H1 (cell line): Measurements from ENCODE around the gene RARB. TPM values are rescaled to one million over a fixed set of nuclear protein-coding genes. Genes with fewer than 3 reads are reported as not detected.

Experiments
- BACH1 ChIP-seq: IDR thresholded peaks from 2 replicates; pipeline ENCODE4 v1.6.1; 2012; ENCODE audit warnings: low read length, improper control_type of control experiment
- BCL11A ChIP-seq, 2 experiments: IDR thresholded peaks; one replicate each; pipeline ENCODE4 v1.6.1; 2011; ENCODE audit warnings: low read depth in 2 of 2, low read length in 2 of 2, mild to moderate bottlenecking in 2 of 2
- CBX8 ChIP-seq: fragments of 300-800, 300-1000 bp; sonication (generic); IDR thresholded peaks from 2 replicates; pipeline ENCODE4 v1.7.1; 2016; ENCODE audit warnings: low read depth, low read length, borderline replicate concordance
- CHD1 ChIP-seq: IDR thresholded peaks from 2 replicates; pipeline ENCODE4 v1.6.1; 2012; ENCODE audit warnings: low read depth, low read length, improper control_type of control experiment
- CHD2 ChIP-seq: IDR thresholded peaks from 2 replicates; pipeline ENCODE4 v1.6.1; 2012; ENCODE audit warnings: low read length, improper control_type of control experiment
- CTBP2 ChIP-seq: IDR thresholded peaks from 2 replicates; pipeline ENCODE4 v1.7.0; 2011; ENCODE audit warnings: borderline replicate concordance, mild to moderate bottlenecking, moderate library complexity, mixed read lengths, low read length; ENCODE audit not compliant: insufficient read depth, insufficient read length
- HDAC6 ChIP-seq: IDR thresholded peaks from one replicate; pipeline ENCODE4 v1.7.1; 2012; ENCODE audit warnings: low read depth, mild to moderate bottlenecking, inconsistent platforms, low read length, moderate library complexity
- KDM5A ChIP-seq: fragments of 200-600 bp; IDR thresholded peaks from 2 replicates; pipeline ENCODE4 v1.7.1; 2012; ENCODE audit warnings: mild to moderate bottlenecking, low read length, inconsistent platforms, mixed read lengths
- POU5F1 ChIP-seq: IDR thresholded peaks from 2 replicates; pipeline ENCODE4 v1.6.1; 2011; ENCODE audit warnings: low read depth, mild to moderate bottlenecking, low read length, moderate library complexity
- SIN3A ChIP-seq, 2 experiments: IDR thresholded peaks in 1 of 2; conservative IDR thresholded peaks in 1 of 2; 2 replicates each; pipeline ENCODE4 v1.6.1; 2011 to 2012; ENCODE audit warnings: low read length in 2 of 2, improper control_type of control experiment in 1 of 2, low read depth in 1 of 2, mild to moderate bottlenecking in 1 of 2
- polyA plus RNA-seq, 7 experiments: library from polyadenylated mRNA; depleted of rRNA in 3 of 7; stranded (reverse) in 5 of 7; unstranded in 2 of 7; fragments of >200 nt in 5 of 7; fragments of 200-250 nt in 2 of 7; gene quantifications; 1 replicate in 5 of 7; 2 replicates in 1 of 7; 4 replicates in 1 of 7; pipeline versions ENCODE4 v1.2.1 to v1.2.3, GENCODE V29; 2011 to 2013; ENCODE audit warnings: missing spikeins in 2 of 7, mixed read lengths in 2 of 7
- total RNA-seq: library from RNA; stranded (reverse); fragmentation: NEBNext Ultra II Directional; extraction: Animal tissue kit (Norgen Biotek cat#: 25700); gene quantifications from 2 replicates; pipeline ENCODE4 v1.2.1, GENCODE V29; 2021
- TF ChIP-seq, protein P1 (sequence below): fragments of 300-600 bp; sonication (generic); IDR thresholded peaks from 2 replicates; pipeline ENCODE4 v1.7.1; 2012; ENCODE audit warnings: low read length, moderate library complexity, mild to moderate bottlenecking, inconsistent platforms; ENCODE audit not compliant: insufficient replicate concordance
- TF ChIP-seq, protein P2 (sequence below): IDR thresholded peaks from 2 replicates; pipeline ENCODE4 v1.6.1; 2011; ENCODE audit warnings: low read depth, mild to moderate bottlenecking, low read length; ENCODE audit not compliant: insufficient read depth

RARB gene
- total and polyA plus RNA-seq, 2 of the 8 experiments (the other 6 are each of a cell fraction or from before 2014, with no cell fraction given) = 0.15 to 0.22 TPM

DNA sequence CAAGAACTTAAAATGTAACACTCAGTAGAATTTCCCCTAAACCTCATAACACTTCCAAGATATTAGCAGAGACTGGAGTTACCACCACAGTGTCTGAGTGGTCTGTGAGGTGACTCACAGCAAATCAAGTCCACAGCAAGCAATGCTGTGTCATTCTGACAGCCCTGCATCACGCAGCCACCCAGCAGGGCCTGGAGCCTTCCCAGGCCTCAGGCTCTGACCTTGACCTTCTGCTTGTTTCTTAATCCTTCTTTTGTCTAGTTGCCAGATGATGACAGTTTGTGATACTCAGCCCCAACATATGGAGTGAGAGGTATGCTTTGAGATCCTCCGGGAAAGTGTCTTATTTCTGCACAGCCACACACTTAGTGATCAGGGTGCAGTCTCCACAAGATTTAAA lies 154.2 kb downstream of the RARB start (continued):
- TF ChIP-seq, protein P1, sequence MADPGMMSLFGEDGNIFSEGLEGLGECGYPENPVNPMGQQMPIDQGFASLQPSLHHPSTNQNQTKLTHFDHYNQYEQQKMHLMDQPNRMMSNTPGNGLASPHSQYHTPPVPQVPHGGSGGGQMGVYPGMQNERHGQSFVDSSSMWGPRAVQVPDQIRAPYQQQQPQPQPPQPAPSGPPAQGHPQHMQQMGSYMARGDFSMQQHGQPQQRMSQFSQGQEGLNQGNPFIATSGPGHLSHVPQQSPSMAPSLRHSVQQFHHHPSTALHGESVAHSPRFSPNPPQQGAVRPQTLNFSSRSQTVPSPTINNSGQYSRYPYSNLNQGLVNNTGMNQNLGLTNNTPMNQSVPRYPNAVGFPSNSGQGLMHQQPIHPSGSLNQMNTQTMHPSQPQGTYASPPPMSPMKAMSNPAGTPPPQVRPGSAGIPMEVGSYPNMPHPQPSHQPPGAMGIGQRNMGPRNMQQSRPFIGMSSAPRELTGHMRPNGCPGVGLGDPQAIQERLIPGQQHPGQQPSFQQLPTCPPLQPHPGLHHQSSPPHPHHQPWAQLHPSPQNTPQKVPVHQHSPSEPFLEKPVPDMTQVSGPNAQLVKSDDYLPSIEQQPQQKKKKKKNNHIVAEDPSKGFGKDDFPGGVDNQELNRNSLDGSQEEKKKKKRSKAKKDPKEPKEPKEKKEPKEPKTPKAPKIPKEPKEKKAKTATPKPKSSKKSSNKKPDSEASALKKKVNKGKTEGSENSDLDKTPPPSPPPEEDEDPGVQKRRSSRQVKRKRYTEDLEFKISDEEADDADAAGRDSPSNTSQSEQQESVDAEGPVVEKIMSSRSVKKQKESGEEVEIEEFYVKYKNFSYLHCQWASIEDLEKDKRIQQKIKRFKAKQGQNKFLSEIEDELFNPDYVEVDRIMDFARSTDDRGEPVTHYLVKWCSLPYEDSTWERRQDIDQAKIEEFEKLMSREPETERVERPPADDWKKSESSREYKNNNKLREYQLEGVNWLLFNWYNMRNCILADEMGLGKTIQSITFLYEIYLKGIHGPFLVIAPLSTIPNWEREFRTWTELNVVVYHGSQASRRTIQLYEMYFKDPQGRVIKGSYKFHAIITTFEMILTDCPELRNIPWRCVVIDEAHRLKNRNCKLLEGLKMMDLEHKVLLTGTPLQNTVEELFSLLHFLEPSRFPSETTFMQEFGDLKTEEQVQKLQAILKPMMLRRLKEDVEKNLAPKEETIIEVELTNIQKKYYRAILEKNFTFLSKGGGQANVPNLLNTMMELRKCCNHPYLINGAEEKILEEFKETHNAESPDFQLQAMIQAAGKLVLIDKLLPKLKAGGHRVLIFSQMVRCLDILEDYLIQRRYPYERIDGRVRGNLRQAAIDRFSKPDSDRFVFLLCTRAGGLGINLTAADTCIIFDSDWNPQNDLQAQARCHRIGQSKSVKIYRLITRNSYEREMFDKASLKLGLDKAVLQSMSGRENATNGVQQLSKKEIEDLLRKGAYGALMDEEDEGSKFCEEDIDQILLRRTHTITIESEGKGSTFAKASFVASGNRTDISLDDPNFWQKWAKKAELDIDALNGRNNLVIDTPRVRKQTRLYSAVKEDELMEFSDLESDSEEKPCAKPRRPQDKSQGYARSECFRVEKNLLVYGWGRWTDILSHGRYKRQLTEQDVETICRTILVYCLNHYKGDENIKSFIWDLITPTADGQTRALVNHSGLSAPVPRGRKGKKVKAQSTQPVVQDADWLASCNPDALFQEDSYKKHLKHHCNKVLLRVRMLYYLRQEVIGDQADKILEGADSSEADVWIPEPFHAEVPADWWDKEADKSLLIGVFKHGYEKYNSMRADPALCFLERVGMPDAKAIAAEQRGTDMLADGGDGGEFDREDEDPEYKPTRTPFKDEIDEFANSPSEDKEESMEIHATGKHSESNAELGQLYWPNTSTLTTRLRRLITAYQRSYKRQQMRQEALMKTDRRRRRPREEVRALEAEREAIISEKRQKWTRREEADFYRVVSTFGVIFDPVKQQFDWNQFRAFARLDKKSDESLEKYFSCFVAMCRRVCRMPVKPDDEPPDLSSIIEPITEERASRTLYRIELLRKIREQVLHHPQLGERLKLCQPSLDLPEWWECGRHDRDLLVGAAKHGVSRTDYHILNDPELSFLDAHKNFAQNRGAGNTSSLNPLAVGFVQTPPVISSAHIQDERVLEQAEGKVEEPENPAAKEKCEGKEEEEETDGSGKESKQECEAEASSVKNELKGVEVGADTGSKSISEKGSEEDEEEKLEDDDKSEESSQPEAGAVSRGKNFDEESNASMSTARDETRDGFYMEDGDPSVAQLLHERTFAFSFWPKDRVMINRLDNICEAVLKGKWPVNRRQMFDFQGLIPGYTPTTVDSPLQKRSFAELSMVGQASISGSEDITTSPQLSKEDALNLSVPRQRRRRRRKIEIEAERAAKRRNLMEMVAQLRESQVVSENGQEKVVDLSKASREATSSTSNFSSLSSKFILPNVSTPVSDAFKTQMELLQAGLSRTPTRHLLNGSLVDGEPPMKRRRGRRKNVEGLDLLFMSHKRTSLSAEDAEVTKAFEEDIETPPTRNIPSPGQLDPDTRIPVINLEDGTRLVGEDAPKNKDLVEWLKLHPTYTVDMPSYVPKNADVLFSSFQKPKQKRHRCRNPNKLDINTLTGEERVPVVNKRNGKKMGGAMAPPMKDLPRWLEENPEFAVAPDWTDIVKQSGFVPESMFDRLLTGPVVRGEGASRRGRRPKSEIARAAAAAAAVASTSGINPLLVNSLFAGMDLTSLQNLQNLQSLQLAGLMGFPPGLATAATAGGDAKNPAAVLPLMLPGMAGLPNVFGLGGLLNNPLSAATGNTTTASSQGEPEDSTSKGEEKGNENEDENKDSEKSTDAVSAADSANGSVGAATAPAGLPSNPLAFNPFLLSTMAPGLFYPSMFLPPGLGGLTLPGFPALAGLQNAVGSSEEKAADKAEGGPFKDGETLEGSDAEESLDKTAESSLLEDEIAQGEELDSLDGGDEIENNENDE = no peak
- no peak for TF ChIP-seq CHD2
- TF ChIP-seq BCL11A (IDR thresholded peaks at IDR 0.05; ENCODE audit: low read depth in 2 of 2, low read length in 2 of 2) = no peak
- TF ChIP-seq HDAC6 = no peak
- TF ChIP-seq POU5F1 = no peak
- TF ChIP-seq BACH1 = no peak
- TF ChIP-seq SIN3A (conservative IDR thresholded peaks at IDR 0.05 in 1 of 2, IDR thresholded peaks at IDR 0.05 in 1 of 2; ENCODE audit: low read depth in 1 of 2, low read length in 2 of 2) = no peak
- no peak for TF ChIP-seq CTBP2
- TF ChIP-seq, protein P2, sequence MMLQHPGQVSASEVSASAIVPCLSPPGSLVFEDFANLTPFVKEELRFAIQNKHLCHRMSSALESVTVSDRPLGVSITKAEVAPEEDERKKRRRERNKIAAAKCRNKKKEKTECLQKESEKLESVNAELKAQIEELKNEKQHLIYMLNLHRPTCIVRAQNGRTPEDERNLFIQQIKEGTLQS = no peak
- TF ChIP-seq KDM5A = no peak
- TF ChIP-seq CHD1 = no peak
- TF ChIP-seq CBX8 = no peak
